GM21528 (cell line): ENCODE measurements around the gene CDRT4.
"Not testable (repeated sequence)": the region's sequence is repeated elsewhere in the genome, so short reads cannot be mapped to it uniquely, and the experiment has no call there.

Source experiments
- ATAC-seq: cut with Tn5 transposase; IDR thresholded peaks from one replicate; pipeline ENCODE4 v1.9.1; 2021; ENCODE audit warnings: mild to moderate bottlenecking, moderate library complexity; ENCODE audit not compliant: unreplicated experiment, low FRiP score

CDRT4 gene

DNA sequence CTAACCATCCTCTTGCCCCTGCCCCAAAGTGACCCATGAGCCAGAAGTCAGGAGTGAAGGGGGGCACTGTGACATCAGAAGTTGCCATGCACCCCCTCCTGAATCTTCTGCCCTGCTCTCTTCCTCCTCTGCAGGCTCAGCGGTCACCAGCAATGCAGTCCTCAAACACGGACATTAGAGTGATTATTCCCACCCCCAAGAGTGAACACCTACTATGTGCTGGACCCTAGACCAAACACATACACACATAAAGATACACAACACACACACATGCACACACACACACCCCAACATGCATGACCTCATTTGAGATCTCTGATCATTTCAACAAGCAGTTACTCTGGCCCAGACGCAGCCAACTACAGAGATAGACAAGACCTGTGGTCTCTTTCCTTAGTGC, at the start of gene CDRT4:
Gene CDRT4 (minus strand): TSS at position 30 of the 400 bp plus-strand sequence. CDS start 27,383 bp downstream, outside the sequence.
- ATAC-seq, result no peak

- no peak for ATAC-seq
Observed at GRCh38 chr17:15516150-15516549, 48.7 kb upstream of the CDRT4 start.

DNA sequence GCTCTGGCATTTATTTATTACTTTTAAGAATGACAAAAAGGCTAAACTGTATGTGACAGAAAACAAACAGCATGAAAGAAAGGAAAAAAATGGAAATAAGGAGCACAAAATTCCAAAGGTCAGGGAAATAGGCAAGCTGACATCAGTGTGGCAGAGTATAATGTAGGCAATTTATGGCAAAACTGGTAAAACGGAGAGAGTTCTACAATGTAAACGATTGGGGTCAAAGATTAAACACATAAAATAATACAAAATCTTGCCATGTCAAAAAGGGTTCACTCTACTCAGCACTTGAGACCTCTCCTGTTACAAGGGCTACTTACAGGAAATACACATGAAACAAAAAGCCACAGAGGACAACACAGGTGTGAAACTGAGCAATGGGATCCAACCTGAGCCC, 47.0 kb upstream of the CDRT4 start:
- no peak for ATAC-seq

- ATAC-seq, result no peak
Observed at GRCh38 chr17:15513856-15514459, 46.5 kb upstream of the CDRT4 start.

DNA sequence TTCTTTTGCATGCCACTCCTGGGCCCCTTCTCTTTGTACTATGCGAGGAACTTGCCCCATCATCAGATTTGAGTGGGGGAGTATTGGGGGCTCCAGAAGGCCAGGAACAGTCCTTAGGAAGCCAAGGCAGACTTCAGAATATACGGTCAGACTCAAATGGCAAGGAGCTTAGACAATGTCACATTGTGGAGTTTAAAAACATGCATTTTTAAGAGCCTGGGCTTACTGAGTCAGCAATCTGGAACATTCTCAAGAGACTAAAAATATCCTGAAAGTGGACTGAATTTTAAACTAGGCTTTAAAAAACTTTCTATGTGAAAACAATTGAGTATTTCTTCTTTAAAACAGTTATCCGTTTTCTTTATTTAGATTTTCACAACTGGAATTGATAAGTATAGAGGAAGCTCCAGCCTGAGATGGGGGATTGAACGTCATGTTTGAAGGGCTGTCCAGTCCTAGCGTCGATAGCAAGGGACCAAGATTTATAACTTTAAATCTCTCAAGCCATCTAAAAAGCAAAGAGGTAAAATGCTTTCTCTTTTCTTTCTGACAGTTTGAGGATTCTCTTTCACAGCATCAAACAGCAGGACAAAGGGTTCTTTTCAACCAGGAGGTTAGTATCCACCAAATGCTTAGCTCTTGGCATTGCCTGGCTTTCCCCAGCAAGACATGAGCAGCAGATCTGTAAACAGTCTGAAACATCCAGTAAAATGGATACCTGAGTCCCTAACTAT, 45.8 kb upstream of the CDRT4 start:
- no peak for ATAC-seq

GRCh38 chr17:15512071-15512709, 44.8 kb upstream of the CDRT4 start:
- ATAC-seq, result no peak

- ATAC-seq, result no peak
Observed at GRCh38 chr17:15511142-15511541, 43.7 kb upstream of the CDRT4 start.

DNA sequence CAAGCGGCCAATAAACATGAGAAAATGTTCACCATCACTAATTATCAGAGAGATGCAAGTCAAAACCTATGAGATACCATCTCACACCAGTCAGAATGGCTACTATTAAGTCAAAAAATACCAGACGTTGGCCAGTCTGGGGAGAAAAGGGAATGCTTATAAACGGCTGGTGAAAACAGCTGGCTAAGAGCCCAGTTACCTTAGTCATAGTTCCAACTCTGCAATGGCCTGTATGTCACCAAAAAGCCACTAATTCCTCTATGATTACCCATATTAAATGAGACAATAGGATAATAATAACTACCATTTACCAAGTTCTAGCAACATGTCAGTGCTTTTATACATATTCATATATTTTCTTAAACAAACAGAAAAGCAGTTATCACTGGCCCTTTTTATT, 42.9 kb upstream of the CDRT4 start:
- no peak for ATAC-seq

GRCh38 chr17:15509095-15509494, 41.7 kb upstream of the CDRT4 start:
- no peak for ATAC-seq

- ATAC-seq, result no peak
Observed at GRCh38 chr17:15508466-15508865, 41.0 kb upstream of the CDRT4 start.

DNA sequence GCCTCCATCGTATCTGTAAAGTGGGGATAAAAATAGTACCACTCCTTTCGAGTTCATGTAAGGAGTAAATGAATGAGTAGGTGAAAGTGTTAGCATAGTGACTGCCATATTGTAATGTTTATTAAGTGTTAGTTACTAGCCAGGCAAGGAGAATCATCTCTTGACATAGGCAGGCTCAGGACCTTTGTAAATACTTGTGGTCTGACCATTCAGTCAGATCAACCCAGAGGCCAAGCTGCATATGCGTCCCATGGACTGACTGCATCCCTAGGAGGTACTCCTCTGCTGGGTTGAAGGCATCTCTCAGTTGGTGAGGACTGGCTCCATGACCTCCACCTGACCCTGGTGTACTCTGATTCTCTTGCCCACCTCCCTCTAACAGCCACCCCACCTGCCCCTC, 40.5 kb upstream of the CDRT4 start:
- ATAC-seq, result no peak

- no peak for ATAC-seq
Observed at GRCh38 chr17:15507001-15507400, 39.6 kb upstream of the CDRT4 start.

- not testable (repeated sequence) for ATAC-seq
Observed at GRCh38 chr17:15505708-15506107, 38.3 kb upstream of the CDRT4 start.

DNA sequence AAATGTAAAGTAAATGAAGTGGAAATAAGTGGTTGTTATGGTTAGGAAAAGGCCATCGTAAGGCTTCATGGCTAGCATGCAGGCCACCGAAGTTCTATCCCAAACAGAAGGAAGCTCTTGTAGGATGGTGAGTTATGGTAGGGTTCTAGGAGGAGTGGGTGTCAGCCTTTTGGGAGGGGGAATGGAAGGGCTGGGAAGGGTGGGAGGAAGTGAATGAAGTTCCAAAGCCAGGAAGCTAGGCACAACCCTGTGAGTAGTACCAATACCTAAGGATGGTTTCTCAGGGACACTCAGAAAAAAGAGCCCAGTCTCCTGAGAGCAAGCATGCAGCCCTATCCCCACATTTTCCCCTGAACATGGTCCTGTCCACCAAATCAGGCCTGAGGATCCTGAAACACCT, 36.3 kb upstream of the CDRT4 start:
- ATAC-seq, result no peak

- peak; percentile 96 for ATAC-seq
Observed at GRCh38 chr17:15502369-15503112, 35.1 kb upstream of the CDRT4 start.

DNA sequence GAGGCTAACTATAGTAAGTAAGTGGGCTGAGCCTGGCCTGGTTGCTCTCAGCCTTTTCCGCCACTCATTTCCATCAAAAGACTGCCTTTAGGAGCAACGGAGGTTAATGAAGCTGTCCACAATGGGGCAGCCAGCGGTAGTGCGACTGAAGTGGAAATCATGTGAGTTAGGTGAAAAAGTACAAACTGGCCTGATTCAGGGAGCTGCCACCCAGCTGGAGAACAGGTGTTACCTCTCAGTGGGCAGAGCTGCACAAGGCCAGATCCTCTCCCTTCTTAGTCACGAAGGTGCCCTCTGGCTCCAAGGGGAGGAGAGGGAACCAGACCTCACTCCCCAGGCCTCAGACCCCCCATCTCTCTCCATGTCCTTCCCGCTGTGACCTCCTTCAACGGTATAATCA, 34.4 kb upstream of the CDRT4 start:
- ATAC-seq, result no peak

GRCh38 chr17:15501282-15501681, 33.9 kb upstream of the CDRT4 start:
- no peak for ATAC-seq

- no peak for ATAC-seq
Observed at GRCh38 chr17:15498107-15498506, 30.7 kb upstream of the CDRT4 start.

- no peak for ATAC-seq
Observed at GRCh38 chr17:15496735-15497670, 29.6 kb upstream of the CDRT4 start.

DNA sequence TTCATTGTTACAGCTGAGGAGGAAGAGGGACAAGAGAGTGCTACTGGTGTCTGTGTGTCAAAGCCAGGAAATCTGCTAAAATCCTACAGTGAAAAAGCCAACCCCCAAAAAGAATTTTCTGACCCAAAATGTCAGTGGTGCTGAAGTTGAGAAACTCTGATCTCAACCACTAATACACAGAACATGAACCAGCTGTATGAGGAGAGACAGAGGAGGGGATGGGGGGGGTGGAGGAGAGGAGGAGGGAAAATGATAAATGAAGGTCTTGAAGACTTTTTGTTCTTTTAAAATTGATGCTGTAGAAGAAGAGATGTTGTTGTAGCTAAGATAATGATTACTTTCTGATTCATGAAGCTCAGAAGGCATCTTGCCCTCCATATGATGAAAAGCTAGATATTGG, 27.4 kb upstream of the CDRT4 start:
- ATAC-seq, result no peak
